ENCODE results near the gene EEF2K.

Gene EEF2K

DNA sequence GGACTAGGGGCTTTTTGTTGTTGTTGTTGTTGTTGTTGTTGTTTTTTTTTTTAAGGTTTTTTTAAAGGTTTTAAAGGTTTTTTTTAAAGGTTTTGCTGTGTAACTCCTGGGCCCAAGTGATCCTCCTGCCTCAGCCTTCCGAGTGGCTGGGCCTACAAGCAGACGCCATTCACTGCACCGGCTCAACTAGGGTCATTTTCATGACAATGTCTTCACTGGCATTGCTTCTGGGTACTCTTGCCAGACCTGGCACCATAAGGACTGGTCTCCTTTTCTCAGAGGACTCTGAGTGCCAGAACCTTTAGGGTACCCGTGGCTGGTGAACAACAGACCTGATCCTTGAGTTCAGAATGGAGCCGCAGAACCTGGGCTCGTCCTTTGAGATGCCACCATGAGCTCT lies 111.5 kb downstream of the EEF2K start:
- no peak for DNase-seq (ENCODE audit: low spot score)

DNA sequence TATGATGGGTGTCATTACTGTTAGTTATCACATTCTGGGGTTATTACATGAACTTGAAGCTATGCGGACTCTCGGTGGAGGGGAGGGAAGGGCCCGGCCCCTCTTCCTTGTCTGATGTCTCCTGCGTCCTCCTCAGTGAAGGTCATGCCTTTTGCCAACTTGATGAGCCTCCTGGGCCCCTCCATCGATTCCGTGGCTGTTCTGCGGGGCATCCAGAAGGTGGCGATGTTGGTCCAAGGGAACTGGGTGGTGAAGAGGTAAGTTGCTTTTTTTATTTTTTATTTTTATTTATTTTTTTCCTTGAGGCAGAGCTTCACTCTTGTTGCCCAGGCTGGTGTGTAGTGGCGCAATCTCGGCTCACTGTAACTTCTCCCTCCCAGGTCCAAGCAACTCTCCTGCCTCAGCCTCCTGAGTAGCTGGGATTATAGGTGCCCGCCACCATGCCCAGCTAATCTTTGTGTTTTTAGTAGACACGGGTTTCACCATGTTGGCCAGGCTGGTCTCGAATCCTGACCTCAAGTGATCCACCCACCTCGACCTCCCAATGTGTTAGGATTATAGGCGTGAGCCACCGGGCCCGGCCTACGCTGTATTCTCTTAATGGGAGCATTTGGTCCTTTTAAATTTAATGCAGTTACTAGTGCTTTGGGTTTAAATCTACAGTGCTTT lies 112.7 kb downstream of the EEF2K start:
- DNase-seq (ENCODE audit: low spot score): peak; percentile 64

DNA sequence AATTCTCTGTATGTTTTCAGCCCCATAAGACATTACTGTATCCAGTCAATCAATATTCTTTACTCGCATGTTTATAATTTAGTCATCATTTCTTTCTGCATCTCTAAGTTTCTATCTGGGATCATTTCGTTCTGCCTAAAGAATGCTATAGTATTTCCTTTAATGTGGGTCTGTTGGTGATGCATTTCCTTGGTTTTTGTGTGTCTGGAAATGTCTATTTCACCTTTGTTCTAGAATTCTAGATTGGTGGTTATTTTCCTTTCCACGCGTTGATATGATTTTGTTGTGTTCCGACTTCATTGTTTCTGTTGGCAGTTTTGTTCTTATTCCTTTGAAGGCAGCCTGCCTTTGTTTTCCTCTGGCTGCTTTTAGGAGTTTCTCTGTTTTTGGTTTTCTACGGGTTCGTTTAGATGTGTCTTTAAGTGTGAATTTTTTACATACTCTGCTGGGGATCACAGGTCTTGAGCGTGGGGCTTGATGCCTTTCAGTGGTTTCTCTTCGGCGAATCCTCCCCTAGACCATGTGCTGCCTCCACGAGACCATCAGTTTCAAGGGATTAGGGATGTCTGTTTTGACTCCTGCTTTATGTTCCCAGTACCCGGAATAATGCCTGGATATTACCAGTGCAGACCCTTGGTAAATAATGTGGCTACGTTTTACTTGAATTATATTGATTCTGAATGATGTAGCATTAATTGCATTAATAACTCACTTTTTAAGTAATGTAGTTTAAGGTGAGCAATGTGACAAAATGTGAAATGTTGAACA lies 114.7 kb downstream of the EEF2K start:
- DNase-seq (ENCODE audit: low spot score): no peak

DNA sequence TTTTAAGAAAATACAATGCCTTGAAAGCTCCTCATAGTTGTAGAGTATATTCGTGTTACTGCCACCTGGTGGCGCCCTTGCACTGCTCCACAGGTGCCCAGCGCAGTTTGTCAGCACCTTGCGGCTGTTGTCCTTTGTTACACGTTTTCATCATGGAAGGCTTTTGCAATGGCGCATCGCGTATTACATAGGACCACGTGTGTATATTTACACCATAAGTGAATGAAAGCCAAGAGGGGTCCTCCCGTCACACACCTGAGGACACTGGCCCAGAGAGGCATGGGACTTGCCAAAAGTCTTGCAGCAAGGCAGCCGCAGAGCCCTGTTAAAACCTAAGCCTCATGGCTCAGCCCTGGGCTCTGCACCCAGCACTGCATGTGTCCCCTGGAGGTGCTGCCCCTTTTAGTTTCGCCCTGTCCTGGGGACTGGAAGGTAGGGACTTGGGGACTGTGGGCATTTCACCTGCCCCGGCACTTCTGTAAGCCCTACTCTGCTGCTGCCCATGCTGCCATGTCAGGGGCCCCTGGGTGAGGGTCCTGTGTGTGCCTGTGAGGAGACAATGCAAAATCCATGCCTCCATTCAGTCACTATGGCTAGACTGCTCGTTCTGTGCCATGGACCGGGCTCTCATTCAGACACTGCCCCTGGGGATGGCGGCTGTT lies 115.4 kb downstream of the EEF2K start:
- peak; percentile 83 for DNase-seq (ENCODE audit: low spot score)

DNA sequence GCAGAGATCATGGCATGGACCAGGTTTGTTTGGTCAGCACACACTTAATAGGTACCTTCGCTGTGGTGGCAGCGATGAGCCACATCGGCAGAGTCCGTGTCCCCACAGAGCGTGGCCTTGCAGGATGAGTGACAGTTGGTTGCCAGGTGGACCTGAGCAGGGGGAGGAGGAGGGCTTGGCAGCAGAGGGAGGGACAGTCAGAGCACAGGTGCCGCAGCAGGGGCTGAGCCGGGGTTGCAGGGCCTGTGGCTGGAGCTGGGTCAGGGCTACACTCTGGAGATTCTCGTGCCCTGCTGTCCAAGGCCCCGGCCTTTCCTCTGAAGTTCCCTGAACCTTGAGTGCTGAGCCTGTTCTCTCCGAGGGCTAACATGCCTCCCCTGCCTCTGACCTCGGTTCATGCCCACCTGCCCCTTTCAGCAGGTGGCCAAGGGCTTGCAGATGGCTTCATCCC lies 116.0 kb downstream of the EEF2K start:
- DNase-seq (ENCODE audit: low spot score): no peak

DNA sequence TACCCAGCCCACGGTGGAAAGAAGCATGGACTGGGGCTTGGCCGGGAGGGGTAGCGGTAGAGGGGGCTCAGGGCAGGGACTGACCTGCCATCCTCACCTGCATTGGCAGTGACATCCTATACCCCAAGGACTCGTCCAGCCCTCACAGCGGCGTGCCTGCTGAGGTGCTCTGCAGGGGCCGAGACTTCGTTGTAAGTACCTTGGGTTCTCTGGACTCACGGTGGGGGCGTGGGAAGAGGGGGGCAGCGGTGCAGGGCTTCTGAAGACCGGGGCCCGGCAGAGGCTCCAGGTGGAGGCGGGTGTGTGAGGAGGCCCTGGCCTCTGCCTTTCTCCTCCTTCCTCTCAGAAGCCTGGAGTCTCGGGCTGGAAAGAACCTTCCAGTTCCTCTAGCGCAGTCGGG lies 116.7 kb downstream of the EEF2K start:
- no peak for DNase-seq (ENCODE audit: low spot score)

DNA sequence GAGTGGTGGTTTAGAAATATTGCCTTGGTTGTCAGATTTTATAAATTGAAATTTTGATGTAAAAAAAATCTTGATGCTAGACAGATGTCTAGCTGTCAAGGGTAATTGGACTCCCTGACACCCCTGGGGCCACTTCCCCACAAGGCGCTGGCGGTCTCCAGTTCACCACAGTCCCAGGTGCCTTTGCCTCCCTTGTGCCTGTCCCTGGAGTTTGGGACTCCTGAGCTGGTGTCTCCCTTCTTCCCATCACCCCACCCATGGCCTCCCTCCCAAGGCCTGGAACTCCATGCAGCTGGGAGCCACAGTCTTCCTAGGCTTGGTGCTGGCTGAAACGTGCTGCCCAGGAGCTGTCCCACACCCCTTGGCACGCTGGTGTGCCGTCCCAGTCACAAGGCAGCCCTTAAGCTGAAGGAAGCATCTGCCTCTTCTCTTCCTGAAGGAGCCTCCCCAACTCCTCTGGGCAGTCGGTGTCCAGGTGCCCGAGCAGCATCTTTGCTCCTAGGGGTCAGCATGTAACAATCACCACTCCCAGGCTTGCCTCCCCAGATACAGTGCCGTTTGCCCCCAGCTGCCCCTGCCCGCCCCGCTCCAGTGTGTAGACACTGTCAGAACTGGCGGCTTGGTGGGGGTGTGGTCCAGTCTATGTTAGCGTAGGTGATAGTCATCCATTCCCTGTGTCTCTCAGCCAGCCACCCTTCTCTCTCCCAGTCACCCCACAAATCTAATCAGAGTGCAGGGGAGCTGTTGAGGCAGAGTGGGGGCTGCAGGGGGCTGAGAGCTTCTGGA lies 117.3 kb downstream of the EEF2K start:
- DNase-seq (ENCODE audit: low spot score): no peak

DNA sequence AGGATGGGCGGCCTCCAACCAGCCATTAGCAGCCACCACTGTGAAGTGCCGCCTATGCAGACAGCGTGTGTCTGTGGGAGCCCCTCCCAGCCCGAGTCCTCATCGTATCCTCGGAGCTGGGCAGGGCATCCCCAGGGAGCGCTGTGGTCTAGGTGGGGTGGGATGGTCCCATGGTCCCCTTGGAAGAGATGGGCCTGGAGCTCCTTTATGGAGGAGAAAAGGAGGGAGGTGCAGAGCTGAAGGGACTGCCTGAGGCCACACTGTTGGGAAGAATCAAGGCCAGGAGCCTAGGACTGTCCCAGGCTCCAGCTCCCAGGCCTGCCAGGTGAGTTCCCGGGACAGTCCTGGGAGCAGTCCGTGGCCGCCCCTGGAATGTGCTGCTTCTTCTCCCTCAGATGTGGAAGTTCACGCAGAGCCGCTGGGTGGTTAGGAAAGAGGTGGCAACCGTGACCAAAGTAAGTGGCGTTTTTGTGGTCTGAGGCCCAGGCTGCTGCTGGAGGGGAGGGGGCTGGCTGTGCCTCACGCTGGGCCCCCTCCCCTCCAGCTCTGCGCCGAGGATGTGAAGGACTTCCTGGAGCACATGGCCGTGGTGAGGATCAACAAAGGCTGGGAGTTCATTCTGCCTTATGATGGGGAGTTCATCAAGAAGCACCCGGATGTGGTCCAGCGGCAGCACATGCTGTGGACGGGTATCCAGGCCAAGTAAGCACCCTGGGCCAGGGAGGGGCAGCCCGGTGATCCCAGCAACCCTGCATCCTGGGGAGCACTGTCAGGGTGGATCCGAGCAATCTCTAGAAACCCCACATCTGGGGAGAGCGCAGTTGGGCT lies 118.1 kb downstream of the EEF2K start:
- no peak for DNase-seq (ENCODE audit: low spot score)

DNA sequence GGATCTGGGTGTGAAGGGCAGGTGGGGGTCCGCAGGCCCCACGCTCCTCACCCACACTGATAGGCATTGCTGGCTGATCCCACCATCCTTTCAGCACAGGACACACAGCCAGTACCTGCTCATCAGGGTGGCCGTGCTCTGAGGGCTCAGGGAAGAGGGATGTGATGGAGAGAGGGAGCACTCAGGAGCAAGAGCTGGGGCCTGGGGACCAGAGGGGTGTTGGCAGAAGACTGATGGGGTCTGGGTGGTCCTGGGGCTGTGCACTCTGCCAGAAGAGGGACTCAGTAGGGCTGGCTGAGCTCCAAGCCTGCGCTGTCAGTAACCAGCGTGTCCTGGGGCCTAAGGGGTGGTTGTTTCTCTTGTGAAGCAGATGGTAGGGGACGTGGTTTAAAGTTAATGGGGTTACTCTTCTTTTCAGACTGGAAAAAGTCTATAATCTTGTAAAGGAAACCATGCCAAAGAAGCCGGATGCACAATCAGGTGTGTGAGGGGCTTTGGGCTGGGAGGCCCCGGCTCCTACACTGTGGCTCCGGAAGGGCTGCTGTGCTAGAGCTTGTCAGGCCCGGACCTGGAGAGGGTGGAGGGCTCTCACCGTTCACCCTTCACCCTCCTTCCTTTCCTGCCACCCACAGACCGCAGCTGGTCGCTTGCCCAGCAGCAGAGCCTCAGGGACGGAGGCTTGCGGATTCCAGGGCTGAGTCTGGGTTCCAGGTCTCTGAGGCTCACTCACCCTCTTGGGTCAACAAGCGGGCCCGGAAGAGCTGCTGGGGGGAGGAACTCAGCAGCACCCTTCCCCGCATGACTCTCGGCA lies 118.9 kb downstream of the EEF2K start:
- DNase-seq (ENCODE audit: low spot score): no peak

DNA sequence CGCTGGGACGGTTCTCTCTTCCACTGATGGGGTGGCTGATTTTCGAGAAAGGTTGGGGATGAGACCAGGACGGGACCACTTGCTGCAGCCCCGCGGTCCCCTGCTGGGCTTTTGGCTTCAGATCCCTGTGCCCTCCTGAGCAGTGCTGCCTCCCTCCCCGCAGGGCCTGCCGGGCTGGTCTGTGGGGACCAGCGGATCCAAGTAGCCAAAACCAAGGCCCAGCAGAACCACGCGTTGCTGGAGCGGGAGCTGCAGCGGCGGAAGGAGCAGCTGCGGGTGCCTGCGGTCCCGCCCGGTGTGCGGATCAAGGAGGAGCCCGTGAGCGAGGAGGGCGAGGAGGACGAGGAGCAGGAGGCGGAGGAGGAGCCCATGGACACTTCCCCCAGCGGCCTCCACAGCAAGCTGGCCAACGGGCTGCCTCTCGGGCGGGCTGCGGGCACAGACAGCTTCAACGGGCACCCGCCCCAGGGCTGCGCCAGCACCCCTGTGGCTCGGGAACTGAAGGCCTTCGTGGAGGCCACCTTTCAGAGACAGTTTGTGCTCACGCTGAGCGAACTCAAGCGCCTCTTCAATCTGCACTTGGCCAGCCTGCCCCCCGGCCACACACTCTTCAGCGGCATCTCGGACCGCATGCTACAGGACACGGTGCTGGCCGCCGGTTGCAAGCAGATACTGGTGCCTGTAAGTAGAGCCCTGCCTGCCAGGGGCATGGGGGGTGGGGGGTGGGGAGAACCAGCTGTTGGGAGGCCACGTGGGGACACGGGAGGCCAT lies 119.7 kb downstream of the EEF2K start:
- DNase-seq (ENCODE audit: low spot score): no peak

DNA sequence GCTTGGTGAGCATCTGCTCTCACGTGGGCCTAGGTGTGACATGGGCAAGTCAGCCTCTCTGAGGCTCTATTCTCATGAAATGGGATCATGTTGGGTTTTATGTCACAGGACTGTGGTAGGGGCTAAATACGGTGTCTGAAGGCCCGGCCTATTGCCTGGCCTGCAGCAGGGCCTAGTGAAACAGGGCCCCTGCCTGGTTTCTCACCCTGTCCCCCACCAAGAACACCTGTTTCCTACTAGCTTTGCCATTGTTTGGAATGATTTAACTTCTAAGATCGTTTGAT lies 120.2 kb downstream of the EEF2K start:
- no peak for DNase-seq (ENCODE audit: low spot score)

DNA sequence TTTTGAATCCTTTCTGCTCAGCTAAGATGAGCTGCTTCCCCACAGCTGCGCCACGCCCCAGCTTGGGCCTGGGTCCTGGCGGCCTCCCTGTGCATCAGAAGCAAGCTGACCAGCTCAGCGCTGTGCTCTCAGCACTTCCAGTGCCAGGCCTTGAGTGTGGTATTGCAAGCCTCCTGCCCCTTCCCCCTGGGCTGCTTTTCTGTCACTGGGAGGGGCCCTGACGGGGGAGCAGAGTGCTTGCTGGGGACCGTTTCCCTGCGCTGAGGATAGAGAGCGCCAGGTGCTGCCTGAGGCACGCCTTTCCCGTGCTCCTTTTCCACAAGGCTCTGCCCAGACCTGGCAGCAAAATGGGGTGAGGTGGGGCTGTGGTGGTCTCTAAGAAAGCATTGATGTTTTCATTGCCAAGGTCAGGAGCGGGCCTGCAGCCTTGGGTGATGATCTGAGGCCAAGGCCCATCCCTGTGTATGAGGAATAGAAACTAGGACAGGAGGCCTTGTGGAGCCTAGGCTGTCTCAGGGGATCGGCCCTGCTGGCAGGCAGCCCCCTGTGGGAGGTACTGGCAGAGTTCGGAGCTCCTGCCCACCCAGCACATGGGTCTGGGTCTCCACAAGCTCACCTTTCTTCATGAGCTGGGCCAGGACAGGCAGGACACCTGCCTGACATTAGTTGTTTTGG lies 120.8 kb downstream of the EEF2K start:
- DNase-seq (ENCODE audit: low spot score): no peak

DNA sequence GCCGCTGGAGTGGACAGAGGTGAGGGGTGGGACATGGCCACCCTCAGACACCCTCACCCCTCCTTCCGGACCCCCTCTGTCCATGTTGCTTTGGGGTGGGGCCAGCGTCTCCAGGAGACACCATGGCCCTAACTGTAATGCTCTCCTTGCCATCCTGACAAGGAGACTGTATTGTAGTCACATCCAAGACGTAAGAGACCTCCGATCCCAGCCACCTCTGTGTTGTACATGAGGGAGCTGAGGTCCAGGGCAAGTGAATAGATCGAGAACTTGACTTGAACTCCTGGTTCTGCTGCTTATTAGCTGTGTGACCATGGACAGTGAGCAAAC lies 121.3 kb downstream of the EEF2K start:
- no peak for DNase-seq (ENCODE audit: low spot score)

DNA sequence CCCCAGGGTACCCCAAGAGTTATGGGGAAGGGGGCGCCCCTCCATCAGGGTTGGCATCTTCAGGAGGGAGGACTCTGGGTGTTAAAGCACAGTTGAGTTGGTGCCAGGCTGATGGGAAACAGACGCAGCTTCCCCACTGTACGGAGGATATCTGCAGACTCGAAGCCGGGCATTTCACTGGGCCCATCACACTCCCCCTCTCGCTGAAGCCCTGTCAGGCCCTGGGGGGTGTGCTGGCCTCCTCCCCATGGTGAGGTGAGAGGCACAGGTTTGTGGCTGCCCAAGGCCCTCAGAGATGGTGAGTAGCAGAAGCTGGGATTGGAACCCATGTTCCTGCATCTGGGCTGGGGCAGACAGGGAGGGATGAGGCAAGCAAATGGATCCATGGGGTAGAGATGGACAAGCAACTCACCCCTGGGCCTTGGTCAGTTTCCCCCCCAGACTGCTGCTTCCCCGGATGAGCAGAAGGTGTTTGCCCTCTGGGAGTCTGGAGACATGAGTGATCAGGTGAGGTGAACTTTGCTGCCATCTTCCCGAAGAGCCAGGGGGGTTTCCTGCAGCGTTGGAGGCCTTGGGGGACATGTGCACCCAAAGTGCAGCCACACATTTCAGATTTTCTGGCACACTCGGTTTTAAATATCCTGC lies 122.1 kb downstream of the EEF2K start:
- no peak for DNase-seq (ENCODE audit: low spot score)

DNA sequence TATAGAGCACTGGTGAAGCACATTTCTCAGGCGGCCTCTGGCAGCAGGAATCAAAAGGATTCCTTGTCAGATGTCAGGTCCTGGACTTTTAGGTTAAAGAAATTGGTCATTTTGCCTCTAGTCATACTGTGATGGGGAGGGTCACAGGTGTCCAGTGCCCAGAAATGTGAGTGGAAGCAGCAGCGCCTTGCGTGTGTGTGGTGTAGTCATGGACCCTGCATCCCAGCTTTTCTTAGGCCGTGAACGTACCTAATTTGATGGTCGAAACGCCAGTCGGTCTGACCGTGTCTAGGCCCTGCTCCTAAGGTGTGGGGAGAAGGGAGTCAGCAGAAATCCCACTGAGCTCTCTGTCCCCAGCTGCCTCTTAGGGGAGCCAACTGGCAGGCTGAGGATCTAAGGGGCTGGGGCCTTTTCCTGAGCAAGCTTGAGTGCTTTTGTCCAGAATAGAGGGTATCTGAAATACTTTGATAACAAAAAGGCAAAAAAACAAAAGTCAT lies 123.2 kb downstream of the EEF2K start:
- no peak for DNase-seq (ENCODE audit: low spot score)

DNA sequence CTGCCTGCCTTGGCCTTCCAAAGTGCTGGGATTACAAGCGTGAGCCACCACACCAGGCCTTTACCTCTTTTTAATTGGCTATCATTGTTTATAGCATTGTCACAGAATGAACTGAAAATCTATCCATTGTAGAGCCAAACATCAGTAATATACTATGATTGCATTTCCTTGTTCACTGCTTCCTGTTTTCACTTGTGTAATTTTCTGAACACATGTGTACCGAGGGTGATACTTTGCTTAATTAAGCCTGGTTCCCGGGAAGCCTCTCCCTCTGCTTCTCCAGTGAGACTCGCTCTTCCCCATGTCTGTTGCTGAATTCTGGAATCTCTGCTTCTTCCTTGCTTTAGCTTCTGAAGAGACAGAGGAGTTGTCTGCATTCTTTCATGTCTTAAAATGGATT lies 124.2 kb downstream of the EEF2K start:
- no peak for DNase-seq (ENCODE audit: low spot score)

DNA sequence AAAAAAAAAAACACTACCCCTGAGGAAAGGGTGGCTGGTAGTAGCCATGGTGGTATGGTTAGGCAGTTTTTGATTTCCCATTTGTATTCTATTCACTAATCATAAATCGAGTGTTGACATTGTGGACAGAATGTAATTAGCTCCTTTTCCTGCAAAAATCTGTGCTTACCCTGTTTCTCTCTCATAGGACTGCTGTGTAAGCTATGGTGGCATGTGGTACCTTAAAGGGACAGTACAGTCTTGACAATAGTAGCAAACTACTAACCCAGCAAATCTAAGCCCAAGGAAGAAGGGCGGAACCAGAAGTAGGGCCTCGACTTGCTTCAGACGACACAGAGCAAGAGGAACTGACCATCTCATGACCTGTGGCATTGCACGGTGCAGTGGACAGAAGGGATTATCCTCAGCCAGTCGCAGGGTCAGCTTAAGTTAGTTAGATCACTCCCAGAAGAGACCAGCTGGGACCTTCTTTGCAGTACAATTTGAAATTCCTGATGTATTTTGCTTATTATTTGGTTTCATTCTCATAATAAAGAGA lies 127.4 kb downstream of the EEF2K start:
- no peak for DNase-seq (ENCODE audit: low spot score)

DNA sequence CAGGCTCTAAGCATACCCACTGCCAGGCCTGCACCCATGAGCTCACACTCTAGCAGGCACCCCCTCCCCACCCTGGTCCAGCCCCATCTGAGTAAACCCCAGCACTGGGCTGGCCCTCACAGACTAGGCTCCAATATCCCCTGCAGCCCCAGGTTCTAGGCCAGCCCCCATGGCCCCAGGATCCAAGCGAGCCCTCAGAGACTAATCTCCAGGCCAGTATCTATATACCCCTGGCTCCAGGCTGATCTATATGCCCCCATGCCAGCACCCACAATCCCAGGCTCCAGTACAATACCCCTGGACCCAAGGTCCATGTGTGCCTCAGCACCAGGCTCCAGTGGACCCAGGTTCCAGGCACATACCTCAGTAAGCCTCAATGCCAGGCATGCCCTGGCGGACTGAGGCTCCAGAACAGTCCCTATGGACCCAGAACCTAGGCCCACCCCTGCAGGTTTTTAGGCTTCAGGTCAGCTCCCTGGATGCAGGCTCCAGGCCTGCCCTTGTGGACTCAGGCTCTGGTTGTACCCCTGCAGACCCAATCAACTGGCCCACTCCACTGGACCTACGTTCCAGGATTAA lies 129.7 kb downstream of the EEF2K start:
- no peak for DNase-seq (ENCODE audit: low spot score)
